ENCODE results near the gene L3MBTL3.

L3MBTL3 gene

DNA sequence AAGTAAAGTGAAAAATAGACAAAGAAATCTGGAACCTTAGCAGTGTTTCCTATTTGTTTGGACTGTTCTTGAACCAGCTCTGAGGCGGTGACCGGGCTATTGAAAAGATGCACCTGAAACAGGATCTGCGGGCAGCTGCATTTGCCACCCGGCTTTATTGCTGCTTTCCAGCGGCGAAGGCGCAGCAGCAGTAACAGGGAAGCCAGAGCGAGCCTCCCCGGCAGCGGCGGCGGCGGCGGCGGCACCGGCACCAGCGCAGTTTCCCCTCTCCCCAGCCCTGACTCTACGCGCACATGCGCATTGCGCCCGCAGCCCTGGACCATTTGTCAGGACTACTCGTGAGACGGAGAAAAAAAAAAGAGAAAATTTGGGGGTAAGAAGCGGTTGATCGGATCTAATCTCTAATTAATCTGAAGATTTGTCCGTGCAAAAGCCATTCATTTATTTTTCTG, at the start of gene L3MBTL3:
Gene L3MBTL3, plus strand, starts transcription at position 290 of the 452 bp plus-strand sequence. CDS start 24,119 bp downstream, outside the sequence.
- peak; percentile 89 for DNase-seq

GRCh38 chr6:129969064-129969463, 49.3 kb upstream of the L3MBTL3 start:
- peak; percentile 36 for DNase-seq

DNA sequence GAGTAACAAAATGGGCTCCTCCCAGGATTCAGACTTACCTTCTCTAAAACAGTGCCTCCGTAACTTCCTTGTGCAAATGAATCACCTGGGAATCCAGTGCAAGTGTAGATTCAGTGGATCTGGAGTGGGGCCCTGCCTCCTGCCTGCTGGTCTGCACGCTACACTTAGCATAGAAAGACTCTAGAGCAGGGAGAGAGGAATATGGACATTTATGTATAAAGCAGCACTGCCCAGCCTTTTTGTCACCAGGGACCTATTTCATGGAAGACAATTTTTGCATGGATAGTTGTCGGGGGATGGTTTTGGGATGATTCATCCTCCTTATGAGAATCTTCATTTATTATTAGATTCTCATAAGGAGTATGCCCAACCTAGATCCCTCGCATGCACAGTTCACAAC, 42.3 kb upstream of the L3MBTL3 start:
- no peak for DNase-seq

DNA sequence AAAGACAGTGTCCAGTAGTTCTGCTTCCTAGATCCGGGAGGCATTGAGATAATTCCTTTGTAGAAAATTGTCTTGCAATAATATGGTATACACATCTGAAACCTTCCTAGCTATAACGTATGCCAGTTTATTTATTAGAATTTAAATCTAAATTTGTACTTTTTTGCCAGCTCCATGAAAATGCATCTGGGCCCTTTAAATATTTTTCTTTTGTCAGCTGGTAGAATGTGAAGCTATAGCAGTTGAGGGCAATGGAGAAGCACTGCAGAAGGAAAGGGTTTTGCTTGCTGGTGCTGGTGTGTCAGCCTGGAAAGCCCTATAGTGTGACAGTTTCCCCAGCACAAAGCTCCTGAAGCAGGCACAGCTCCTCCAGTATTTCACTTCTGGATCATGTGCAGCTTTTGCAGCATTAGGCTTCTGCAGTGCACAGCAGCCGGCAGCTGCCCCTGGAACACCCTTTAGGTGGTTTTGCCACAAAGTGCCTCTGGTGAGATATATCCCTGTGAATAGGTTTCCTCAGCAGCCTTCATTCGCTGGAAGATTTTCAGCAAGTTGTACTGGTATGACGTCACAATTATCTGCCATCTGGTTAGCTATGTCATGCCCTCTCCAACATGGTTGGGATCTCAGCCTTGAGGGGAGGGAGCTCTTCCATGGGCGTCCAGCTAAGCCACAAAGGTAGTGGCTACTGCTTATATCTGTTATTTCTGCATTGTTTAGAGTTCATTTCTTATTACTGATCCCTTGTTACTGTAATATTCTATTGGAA, 40.0 kb upstream of the L3MBTL3 start:
- no peak for DNase-seq

- no peak for DNase-seq
Measured at GRCh38 chr6:129980821-129981220, 37.6 kb upstream of the L3MBTL3 start.

- no peak for DNase-seq
Measured at GRCh38 chr6:129981598-129981997, 36.8 kb upstream of the L3MBTL3 start.

- no peak for DNase-seq
Measured at GRCh38 chr6:129989396-129989795, 29.0 kb upstream of the L3MBTL3 start.

DNA sequence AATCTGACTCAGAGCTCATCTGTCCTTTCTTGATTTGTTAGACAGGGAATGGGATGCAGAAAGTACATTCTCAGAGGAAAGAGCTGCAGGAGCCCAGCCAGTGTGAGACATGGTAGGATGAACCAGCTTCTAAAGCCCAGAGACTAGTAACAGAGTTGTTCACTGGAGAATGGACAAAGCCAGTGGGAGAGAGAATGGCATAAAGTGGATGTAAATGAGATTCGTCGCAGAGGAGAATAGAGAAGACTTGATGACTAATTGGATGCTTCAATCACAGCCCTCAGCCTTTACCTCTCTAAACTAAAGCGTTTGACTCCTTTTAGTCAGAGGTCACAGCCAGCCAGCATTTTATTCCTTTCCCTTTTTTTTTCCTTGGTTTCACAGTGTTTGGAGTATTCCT, 25.5 kb upstream of the L3MBTL3 start:
- no peak for DNase-seq

GRCh38 chr6:129994410-129994809, 24.0 kb upstream of the L3MBTL3 start:
- DNase-seq, result no peak

GRCh38 chr6:129996387-129996786, 22.0 kb upstream of the L3MBTL3 start:
- DNase-seq, result no peak

DNA sequence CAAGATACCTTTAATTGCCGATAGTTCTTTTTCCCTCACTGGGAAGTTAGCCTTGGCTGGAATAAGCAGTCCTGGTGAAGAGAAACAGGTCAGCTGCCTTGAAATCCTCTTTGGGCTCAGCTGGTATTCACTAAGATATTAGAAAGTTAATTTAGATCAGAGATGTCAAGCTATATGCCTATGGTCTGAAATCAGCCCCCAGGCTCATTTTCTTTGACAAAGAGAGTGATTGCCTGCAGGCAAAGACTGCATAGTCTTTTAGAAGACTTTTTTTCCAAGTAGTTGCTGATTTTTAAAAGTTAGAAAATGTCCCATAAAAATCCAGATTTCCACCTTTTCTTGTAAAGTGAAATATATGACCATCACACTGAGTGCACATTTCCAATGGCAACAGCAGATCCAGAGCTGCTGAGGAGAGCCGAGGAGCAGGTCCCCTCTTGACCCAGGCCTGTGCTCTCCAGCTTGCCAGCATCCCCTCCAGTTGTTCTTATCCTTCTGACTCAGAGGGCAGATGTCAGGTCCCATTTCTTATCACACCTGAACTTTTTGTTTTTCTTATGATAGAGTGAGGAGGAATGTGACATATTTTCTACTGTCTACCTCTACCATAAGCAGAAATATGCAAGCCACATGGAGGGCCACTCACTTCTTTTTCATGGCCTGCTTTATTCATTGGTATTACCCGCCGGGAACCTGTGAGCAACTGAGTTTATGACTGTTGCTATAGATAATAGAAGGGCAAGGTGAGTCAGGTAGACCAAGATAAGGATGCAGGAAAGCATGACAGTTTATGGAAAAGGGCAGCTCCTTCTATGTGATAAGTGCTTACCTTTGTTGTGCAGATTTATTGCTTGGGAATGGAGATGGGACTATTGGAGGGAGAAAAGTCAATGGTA, 17.6 kb upstream of the L3MBTL3 start:
- no peak for DNase-seq

DNA sequence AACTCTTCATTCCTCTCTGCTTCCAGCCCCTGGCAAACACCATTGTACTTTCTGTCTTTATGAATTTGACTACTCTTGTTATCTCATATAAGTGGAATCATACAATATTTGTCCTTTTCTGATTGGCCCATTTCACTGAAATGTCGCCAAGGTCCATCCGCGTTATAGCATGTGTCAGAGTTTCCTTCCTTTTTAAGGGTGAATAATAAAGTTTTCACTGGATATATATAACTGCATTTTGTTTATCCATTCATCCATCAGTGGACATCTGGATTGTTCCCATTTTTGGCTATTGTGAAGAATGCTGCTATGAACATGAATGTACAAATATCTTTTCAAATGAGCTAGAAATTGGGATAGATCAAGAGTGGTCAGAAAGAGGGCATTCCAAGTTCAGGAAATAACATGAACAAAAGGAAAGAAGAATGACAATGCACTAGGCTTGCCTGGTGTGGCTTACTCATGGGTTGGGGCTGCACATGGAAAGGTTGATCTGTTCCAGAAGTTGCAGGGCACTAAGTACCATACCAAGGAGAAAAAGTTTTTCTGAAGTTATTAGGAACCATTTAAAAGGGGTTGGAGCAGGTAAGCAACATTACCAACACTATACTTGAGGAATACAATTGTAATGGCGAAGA, 10.0 kb upstream of the L3MBTL3 start:
- no peak for DNase-seq

- no peak for DNase-seq
Measured at GRCh38 chr6:130009146-130009545, 9.2 kb upstream of the L3MBTL3 start.

- DNase-seq, result no peak
Measured at GRCh38 chr6:130010387-130010786, 8.0 kb upstream of the L3MBTL3 start.

GRCh38 chr6:130012728-130013127, 5.7 kb upstream of the L3MBTL3 start:
- no peak for DNase-seq

GRCh38 chr6:130018744-130019325, 454 bp downstream of the L3MBTL3 start:
- DNase-seq, result peak; percentile 51

- peak; percentile 74 for DNase-seq
Measured at GRCh38 chr6:130019326-130020072, 1.1 kb downstream of the L3MBTL3 start.

- DNase-seq, result peak; percentile 39
Measured at GRCh38 chr6:130020073-130020906, 1.9 kb downstream of the L3MBTL3 start.

DNA sequence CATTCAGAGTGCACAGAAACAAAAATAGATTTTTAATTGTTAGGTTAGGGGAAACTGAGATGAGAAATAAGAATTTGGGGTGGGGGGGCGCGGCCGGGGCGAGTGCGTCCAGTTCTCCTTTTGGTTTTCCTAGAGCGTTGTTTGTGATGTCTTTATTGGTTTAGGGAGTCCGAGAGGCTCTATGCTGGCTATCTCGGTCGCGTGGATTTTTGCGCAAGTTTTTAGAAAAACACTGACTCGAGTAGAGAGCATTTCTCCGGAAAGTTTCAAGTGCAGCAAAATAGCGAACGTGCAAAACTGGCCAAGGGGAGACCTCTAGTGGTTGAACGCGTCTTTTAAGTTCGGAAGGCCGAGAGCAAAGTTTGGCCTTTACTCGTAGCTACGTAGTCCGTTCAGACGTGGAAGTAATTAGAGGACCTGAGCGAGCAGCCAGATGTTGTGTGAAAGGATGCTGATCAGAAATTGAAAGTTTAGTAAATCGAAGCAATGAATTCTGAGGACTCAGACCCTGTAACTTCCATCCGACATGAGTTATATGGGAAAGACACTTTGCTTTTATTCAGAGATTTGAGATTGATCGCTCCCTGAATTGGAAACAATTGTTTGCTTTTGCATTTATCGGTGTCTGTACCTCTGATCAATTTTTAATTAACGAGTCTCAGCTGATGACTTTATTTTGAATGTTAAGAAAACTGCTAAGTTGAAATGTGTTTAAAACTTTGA, 2.7 kb downstream of the L3MBTL3 start:
- DNase-seq, result peak; percentile 83

GRCh38 chr6:130026859-130027258, 8.5 kb downstream of the L3MBTL3 start:
- DNase-seq, result no peak

DNA sequence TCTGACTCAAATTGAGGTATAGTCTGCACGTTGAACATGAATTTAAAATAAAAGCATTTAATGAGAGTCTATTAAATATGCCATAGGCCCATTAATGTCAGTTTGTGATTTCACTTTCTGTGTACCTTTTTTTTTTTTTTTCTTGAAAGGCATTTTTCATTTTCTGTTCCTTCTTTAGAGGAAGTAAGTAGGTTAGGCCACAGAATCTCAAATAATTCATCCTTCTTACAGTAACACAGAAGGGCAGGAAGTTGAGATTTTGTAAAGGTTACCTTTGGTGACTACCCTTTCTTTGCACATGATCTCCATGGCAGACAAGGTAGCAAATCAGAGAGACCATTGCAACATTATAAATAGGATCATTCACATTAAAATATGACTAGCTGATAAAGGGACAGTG, 9.6 kb downstream of the L3MBTL3 start:
- no peak for DNase-seq
